ENCODE results near the gene RASA3. TPM values are rescaled to one million over a fixed set of nuclear protein-coding genes. Genes with fewer than 3 reads are reported as not detected.

Gene RASA3
- total RNA-seq, 1 donor = 36.1 TPM

DNA sequence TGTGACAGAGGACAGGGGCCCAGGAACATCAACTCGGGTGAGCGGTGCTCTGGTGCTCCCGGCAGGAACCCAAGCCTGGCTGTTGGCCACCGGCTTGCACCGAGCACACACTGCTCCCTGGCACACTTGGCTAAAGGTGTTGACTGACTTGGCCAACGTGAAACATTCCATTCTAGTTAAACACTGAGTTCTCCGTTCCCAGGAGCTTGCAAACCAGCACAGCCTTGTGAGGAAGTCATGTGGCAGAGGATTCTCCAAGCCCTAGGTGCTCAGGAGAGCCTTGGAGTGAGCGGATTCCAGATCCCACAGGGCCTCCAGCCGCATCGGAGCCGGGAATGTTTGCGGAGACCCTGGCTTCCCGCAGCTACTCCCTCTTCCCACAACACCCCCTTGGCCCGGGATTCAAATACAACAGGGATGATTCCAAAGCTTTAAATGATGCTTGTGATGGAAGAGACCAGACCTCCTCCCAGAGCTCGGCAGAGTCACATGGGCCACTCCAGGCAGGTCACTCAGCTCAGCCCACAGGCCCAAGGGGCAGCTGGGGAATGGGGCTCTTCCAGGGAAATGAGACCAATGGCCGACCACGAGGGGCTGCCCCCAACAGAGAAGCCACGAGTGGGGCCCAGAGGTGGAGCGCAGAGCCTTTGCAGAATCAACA is 161.5 kb downstream of the RASA3 start:
- H3K4me3 ChIP-seq (ENCODE audit: low read depth, low read length) = no peak overlapping the region
- TF ChIP-seq, protein P1, sequence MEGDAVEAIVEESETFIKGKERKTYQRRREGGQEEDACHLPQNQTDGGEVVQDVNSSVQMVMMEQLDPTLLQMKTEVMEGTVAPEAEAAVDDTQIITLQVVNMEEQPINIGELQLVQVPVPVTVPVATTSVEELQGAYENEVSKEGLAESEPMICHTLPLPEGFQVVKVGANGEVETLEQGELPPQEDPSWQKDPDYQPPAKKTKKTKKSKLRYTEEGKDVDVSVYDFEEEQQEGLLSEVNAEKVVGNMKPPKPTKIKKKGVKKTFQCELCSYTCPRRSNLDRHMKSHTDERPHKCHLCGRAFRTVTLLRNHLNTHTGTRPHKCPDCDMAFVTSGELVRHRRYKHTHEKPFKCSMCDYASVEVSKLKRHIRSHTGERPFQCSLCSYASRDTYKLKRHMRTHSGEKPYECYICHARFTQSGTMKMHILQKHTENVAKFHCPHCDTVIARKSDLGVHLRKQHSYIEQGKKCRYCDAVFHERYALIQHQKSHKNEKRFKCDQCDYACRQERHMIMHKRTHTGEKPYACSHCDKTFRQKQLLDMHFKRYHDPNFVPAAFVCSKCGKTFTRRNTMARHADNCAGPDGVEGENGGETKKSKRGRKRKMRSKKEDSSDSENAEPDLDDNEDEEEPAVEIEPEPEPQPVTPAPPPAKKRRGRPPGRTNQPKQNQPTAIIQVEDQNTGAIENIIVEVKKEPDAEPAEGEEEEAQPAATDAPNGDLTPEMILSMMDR (IDR thresholded peaks at IDR 0.05; ENCODE audit: insufficient read depth, low read length) = no peak
- peak; percentile 67 for DNase-seq (ENCODE audit: low read depth)

DNA sequence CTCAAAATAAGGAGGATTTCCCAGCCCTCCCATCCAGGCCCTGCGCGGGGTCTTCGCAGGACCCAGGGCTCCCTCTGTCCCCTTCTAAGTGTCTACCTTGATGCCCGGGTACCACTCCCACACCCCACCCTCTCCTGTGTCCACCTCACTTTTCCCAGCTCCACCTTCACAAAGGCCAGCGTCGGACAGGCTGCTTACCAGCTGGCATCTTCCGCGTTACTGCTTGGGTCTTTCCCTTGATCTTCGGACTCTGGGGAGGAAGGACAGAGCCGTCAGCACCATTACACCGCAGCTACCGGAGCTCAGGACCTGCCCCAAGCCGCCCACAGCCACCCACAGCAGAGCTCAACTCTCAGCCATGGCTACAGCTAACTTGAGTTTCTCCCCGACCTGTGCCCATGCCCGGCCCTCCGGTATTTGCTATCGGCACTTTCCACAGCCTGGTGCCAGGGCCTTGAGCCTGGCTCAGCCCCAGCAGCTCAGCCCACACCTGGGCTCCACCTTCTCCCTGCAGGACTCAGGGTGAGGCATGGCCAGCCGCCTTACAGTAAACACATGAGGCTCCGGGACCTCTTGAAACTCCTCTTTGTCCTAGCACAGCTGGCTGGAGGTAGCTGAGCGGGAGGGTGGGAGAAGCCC is 162.3 kb downstream of the RASA3 start:
- no peak overlapping the region for H3K4me3 ChIP-seq (ENCODE audit: low read depth, low read length)
- no peak for DNase-seq (ENCODE audit: low read depth)
- TF ChIP-seq, protein P1 (IDR thresholded peaks at IDR 0.05; ENCODE audit: insufficient read depth, low read length) = no peak

DNA sequence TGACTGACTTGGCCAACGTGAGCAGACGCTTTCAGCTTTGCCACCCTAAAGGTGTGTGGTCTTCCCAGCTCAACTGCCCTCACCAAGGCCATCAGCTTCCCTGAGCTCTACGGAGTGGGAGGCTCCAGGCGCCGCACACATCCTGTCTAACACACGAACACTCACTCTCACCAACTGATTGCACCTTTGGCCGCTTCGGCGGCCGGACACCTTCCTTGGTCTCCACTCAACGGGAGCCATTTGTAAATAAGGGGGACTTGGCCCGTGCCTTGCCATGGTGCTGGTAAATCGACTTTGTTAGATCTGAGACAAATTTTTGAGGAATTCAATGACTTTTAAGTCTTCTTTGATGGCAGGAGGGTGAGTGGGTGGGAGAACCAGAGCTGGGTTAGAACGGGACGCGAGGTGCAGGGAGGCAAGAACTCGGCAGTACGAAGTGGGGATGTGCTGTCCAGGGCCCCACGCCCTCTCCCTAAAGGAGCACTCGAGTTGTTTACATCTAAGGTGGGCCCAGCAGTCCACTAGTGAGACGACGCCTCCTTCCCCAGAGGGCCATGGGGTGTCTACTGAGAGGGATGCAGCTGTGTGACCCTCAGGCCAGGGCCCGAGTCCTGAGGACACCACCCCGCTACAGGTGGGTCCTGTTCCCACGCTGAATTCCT is 163.0 kb downstream of the RASA3 start:
- TF ChIP-seq, protein P1 (IDR thresholded peaks at IDR 0.05; ENCODE audit: insufficient read depth, low read length) = no peak
- no peak for DNase-seq (ENCODE audit: low read depth)
- no peak overlapping the region for H3K4me3 ChIP-seq (ENCODE audit: low read depth, low read length)

DNA sequence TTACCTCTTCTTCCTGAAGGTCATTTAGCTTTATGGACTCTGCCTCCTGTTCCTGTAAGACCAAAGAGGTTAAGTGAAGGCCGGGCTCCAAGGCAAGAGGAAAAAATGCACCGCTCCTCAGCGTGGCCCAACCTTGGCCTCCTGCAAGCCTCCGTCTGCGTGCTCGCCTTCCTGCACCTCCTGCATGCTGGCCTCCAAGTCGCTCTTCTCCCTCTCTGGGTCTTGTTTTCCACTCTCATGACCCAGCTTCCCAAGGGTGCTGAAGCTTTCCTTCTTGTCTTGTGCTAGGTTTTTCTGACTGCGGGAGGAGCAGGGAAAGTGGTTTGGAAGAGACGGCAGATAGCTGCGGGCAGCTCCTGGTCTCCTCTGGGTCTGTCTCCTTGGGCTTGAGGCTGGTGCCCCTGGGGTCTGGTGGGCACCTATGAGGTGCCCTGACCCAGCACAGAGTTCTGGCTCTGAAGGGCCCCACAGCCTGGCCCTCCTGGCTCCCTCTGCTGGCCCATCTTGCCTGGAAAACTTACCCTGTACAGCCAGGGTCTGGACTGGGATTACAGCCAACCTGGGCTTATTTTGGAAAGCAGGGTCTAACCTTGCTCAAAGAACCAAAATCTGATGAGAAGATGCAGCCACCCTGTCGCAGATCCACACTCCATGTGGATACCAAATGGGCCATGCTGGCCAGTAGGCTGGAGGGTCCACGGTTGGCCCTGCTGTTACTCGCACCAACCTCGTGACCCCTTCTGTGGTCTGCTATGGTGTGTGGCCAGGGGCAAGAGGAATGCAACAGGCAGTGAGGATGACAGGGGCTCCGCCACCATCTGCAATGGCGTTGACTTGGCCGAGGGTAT is 163.7 kb downstream of the RASA3 start:
- TF ChIP-seq, protein P1 (IDR thresholded peaks at IDR 0.05; ENCODE audit: insufficient read depth, low read length) = no peak
- no peak for DNase-seq (ENCODE audit: low read depth)
- H3K4me3 ChIP-seq (ENCODE audit: low read depth, low read length) = no peak overlapping the region

DNA sequence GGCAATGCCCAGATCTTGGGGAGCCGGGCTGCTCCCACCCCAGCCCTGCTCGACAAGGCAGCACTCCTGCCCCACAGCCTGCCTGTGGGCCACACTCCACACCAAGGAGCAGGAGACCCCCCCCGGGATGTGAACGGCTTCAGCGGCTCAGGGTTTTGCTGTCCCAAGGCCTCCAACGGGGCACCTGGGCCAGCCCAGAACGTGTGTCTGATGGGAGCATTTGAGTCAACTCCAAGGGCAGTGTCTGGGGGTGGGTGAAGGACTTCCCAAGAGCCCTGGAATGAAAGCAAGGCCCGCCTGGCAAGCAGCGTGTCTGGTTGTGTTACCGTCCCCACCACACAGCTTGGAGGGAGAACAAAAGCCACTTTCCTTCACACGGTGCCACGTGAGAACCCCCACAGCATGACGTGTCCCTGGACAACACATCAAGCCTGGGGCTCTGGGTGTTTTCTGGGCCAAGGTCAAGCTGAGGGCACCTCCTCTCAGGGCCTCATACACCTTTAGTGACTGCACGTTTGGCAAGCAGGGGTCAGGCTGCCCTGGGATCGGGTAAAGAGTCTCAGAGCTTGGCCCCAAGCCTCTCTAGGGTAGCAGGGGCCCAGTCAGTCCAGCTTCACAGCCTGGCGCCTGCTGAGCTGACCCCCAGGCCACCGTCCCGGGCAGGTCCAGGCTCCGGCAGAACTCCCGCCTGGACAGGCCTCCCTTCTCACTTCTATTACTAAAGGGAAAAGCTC is 164.5 kb downstream of the RASA3 start:
- H3K4me3 ChIP-seq (ENCODE audit: low read depth, low read length) = no peak overlapping the region
- TF ChIP-seq, protein P1 (IDR thresholded peaks at IDR 0.05; ENCODE audit: insufficient read depth, low read length) = no peak
- no peak for DNase-seq (ENCODE audit: low read depth)

DNA sequence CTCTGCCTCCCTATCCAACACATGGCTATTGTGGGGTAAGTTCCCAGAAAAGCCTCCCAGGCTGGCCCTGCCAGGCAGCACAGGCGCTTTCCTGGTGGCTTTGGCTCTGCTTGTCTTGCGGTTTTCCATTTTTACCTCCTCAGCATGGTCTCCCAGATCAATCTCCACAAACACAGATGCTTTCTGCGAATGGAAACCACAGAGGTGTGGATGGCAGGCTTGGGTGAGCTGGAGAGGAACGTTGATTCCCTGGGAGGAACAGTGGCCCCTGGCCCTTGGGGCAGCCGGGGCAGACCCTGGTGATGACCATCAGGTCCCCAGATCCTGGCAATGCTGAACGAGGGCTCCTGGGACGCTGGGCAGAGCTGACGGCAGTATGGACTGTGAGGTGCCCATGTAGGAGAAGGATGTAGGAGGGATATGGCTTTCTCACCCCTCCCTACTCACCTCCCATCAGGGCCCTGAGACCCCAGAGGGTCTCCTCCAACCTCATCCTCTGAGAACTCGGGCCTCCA is 165.2 kb downstream of the RASA3 start:
- TF ChIP-seq, protein P1 (IDR thresholded peaks at IDR 0.05; ENCODE audit: insufficient read depth, low read length) = no peak
- DNase-seq (ENCODE audit: low read depth) = no peak
- no peak overlapping the region for H3K4me3 ChIP-seq (ENCODE audit: low read depth, low read length)

Measured in fibroblast of the aortic adventitia (primary cell).